ENCODE measurements around the gene RAB31. TPM values are rescaled to one million over a fixed set of nuclear protein-coding genes. Genes with fewer than 3 reads are reported as not detected.

Gene RAB31
- total and polyA plus RNA-seq, 2 donors from 2014 or later, result 17.3 to 77.1 TPM

DNA sequence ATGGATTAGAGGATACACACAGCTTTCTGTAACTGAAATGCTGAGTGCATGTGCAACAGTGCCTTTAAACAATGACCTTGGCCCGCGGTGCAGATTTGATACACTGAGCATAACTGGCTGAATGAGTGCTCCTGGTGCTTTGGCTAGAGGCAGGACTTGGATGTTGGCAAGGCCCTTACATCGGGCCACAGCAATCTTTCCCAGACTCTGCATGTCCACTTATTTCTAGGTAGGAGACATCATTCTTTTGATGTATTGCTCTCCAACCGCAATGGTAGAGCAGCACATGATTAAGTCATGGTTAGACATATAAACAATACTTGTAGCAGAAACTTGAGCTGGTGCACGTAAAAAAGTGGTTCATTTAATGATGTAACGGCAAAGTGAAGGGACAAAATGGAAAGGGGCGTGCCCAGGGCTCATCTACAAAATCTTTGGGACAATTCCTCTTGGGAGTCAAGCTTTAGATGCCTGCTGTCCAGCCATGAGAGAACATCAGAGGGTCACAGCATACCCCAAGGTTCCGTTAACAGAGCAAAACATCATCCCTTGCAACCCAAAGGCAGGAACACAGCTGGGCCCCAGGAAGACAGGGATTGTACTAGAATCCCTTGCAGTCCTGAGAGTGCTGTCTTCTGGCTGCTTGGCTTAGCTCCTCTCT lies 43.4 kb downstream of the RAB31 start:
- H3K9me3 ChIP-seq (ENCODE audit: control insufficient read depth in 2 of 3, insufficient read depth in 1 of 3, low read length in 3 of 3), result no peaks in the 10 kb centered on the region
- no peak overlapping the region for H3K27ac ChIP-seq (ENCODE audit: low read depth in 2 of 2, low read length in 2 of 2)
- H3K4me3 ChIP-seq (ENCODE audit: low read length in 3 of 3), result no peak overlapping the region
- FAIRE-seq, result no peak
- no peaks in the 10 kb centered on the region for H3K27me3 ChIP-seq (ENCODE audit: control insufficient read depth, insufficient read depth, low read length)
- DNase-seq, result no peak
- peaks cover 0 to 2% (median 0%) of the 10 kb centered on the region in 3 donors for H3K4me1 ChIP-seq (ENCODE audit: control insufficient read depth in 2 of 3, insufficient read depth in 2 of 3, low read depth in 1 of 3, low read length in 3 of 3)
- H3K36me3 ChIP-seq (ENCODE audit: control insufficient read depth in 2 of 3, insufficient read depth in 3 of 3, low read length in 3 of 3), result no peaks in the 10 kb centered on the region
- TF ChIP-seq, protein P1, sequence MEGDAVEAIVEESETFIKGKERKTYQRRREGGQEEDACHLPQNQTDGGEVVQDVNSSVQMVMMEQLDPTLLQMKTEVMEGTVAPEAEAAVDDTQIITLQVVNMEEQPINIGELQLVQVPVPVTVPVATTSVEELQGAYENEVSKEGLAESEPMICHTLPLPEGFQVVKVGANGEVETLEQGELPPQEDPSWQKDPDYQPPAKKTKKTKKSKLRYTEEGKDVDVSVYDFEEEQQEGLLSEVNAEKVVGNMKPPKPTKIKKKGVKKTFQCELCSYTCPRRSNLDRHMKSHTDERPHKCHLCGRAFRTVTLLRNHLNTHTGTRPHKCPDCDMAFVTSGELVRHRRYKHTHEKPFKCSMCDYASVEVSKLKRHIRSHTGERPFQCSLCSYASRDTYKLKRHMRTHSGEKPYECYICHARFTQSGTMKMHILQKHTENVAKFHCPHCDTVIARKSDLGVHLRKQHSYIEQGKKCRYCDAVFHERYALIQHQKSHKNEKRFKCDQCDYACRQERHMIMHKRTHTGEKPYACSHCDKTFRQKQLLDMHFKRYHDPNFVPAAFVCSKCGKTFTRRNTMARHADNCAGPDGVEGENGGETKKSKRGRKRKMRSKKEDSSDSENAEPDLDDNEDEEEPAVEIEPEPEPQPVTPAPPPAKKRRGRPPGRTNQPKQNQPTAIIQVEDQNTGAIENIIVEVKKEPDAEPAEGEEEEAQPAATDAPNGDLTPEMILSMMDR (IDR thresholded peaks at IDR 0.05; ENCODE audit: borderline replicate concordance, extremely low read depth, insufficient read depth), result no peak
- intact Hi-C loops (cut with DNase I), result no loop called here
- H3K9ac ChIP-seq (ENCODE audit: low read length in 3 of 3), result no peak overlapping the region

DNA sequence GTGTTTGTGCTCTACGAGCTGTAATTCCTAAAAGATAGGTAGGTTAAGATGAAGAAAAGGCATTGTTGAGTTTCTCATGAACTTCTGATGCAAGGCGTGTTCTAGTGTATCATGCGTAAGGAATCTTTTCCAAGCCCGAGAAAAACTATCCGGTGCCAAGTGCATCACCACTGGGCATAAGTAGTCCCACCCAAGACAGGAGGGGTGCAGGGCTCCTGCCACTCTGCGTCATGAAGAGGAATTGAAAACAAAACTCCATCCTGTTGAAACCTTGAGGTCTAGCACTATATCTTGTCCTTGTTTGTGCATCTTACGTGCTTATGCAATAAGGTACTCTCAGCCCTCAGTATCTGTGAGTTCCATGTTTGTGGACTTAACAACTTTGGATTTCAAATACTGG lies 45.7 kb downstream of the RAB31 start:
- FAIRE-seq (no peak), DNase-seq (no peak)
- Histone ChIP-seq H3K27me3 (ENCODE audit: control insufficient read depth, insufficient read depth, low read length) (no peaks in the 10 kb centered on the region), H3K9ac (ENCODE audit: low read length in 3 of 3) (no peak overlapping the region), H3K4me1 (ENCODE audit: control insufficient read depth in 2 of 3, insufficient read depth in 2 of 3, low read depth in 1 of 3, low read length in 3 of 3) (peaks cover 0 to 19% (median 8%) of the 10 kb centered on the region in 3 donors), H3K9me3 (ENCODE audit: control insufficient read depth in 2 of 3, insufficient read depth in 1 of 3, low read length in 3 of 3) (no peaks in the 10 kb centered on the region), H3K4me3 (ENCODE audit: low read length in 3 of 3) (no peak overlapping the region), H3K27ac (ENCODE audit: low read depth in 2 of 2, low read length in 2 of 2) (no peak overlapping the region), H3K36me3 (ENCODE audit: control insufficient read depth in 2 of 3, insufficient read depth in 3 of 3, low read length in 3 of 3) (no peaks in the 10 kb centered on the region)
- intact Hi-C loops (cut with DNase I), result no loop called here
- TF ChIP-seq, protein P1 (IDR thresholded peaks at IDR 0.05; ENCODE audit: borderline replicate concordance, extremely low read depth, insufficient read depth), result no peak

DNA sequence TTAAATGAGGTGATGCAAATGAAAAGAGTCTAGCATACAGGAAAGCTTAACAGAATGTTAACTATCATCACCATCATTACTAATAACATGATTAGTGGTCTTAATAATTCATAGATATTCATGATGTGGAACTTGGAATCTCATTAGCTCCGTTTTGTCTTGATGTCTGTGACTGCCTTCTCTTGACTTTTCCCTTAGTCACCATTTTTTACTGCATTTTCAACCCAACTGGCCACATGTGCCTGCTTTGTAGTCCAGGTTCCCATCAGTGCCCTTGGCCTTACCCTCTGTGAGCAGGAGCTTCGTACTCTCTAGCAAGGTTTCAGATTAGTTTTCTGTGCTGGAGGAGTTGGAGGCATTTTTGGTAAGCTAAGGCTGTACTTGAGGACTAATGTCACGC lies 47.0 kb downstream of the RAB31 start:
- H3K4me1 ChIP-seq (ENCODE audit: control insufficient read depth in 2 of 3, insufficient read depth in 2 of 3, low read depth in 1 of 3, low read length in 3 of 3), result peaks cover 0 to 19% (median 8%) of the 10 kb centered on the region in 3 donors
- DNase-seq (no peak), FAIRE-seq (no peak)
- TF ChIP-seq, protein P1 (IDR thresholded peaks at IDR 0.05; ENCODE audit: borderline replicate concordance, extremely low read depth, insufficient read depth), result no peak
- no peaks in the 10 kb centered on the region for H3K27me3 ChIP-seq (ENCODE audit: control insufficient read depth, insufficient read depth, low read length)
- no peak overlapping the region for H3K9ac ChIP-seq (ENCODE audit: low read length in 3 of 3)
- intact Hi-C loops (cut with DNase I), result no loop called here
- no peaks in the 10 kb centered on the region for H3K36me3 ChIP-seq (ENCODE audit: control insufficient read depth in 2 of 3, insufficient read depth in 3 of 3, low read length in 3 of 3)
- no peak overlapping the region for H3K4me3 ChIP-seq (ENCODE audit: low read length in 3 of 3)
- H3K27ac ChIP-seq (ENCODE audit: low read depth in 2 of 2, low read length in 2 of 2), result no peak overlapping the region
- H3K9me3 ChIP-seq (ENCODE audit: control insufficient read depth in 2 of 3, insufficient read depth in 1 of 3, low read length in 3 of 3), result no peaks in the 10 kb centered on the region

DNA sequence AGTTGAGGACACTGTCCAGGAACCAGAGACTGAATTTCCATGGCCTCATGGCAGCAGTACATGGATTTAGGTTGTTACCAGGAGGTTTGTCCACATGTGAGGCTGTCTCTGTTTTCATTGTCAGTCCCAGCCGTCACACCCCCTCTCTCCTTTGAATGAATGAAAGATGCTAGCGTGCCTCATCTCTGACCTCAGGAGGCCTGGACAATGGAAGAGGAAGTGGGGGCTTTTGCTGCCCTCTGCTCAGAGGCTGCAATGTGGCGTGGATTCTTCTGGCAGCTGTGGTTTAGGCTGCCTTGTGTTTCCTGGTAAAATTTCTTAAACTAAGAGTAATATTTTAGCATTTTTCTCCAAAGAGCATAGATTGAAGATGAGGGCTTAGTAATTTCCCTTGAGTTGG lies 47.5 kb downstream of the RAB31 start:
- no peaks in the 10 kb centered on the region for H3K9me3 ChIP-seq (ENCODE audit: control insufficient read depth in 2 of 3, insufficient read depth in 1 of 3, low read length in 3 of 3)
- H3K4me3 ChIP-seq (ENCODE audit: low read length in 3 of 3), result no peak overlapping the region
- no peaks in the 10 kb centered on the region for H3K27me3 ChIP-seq (ENCODE audit: control insufficient read depth, insufficient read depth, low read length)
- intact Hi-C loops (cut with DNase I), result no loop called here
- H3K9ac ChIP-seq (ENCODE audit: low read length in 3 of 3), result no peak overlapping the region
- DNase-seq, result no peak
- peaks cover 0 to 19% (median 8%) of the 10 kb centered on the region in 3 donors for H3K4me1 ChIP-seq (ENCODE audit: control insufficient read depth in 2 of 3, insufficient read depth in 2 of 3, low read depth in 1 of 3, low read length in 3 of 3)
- TF ChIP-seq, protein P1 (IDR thresholded peaks at IDR 0.05; ENCODE audit: borderline replicate concordance, extremely low read depth, insufficient read depth), result no peak
- no peaks in the 10 kb centered on the region for H3K36me3 ChIP-seq (ENCODE audit: control insufficient read depth in 2 of 3, insufficient read depth in 3 of 3, low read length in 3 of 3)
- no peak for FAIRE-seq
- no peak overlapping the region for H3K27ac ChIP-seq (ENCODE audit: low read depth in 2 of 2, low read length in 2 of 2)
